Keratinocyte (primary cell): ENCODE measurements around the gene FAM135A. TPM values are rescaled to one million over a fixed set of nuclear protein-coding genes. Genes with fewer than 3 reads are reported as not detected.

Experiments used
- DNase-seq: peaks from one replicate; pipeline ENCODE4 v3.0.0-alpha.2; 2011; ENCODE audit warnings: low read depth, missing footprints, low spot score
- FAIRE-seq: peaks from 2 replicates; lab custom pipeline; 2011; peaks lifted over from hg19 to GRCh38; lab: Jason Lieb, UNC
- H2AFZ ChIP-seq: 2 replicates; pipeline ENCODE4 v1.6.0; 2012; ENCODE audit warnings: low read length, control low read depth, inconsistent platforms; ENCODE audit not compliant: control insufficient read depth
- H3K27ac ChIP-seq: 2 replicates; pipeline ENCODE4 v1.5.1; 2011; ENCODE audit warnings: low read length; ENCODE audit not compliant: control insufficient read depth, insufficient read depth
- H3K27me3 ChIP-seq: 3 replicates; pipeline ENCODE4 v1.6.0; 2011; ENCODE audit warnings: low read length; ENCODE audit not compliant: control insufficient read depth, insufficient read depth; ENCODE audit errors: extremely low read depth
- H3K36me3 ChIP-seq, 2 experiments: 2 replicates in 1 of 2; 3 replicates in 1 of 2; pipeline ENCODE4 v1.5.1; 2011; ENCODE audit warnings: low read length in 2 of 2, mild to moderate bottlenecking in 1 of 2; ENCODE audit not compliant: control insufficient read depth in 2 of 2, insufficient read depth in 2 of 2; ENCODE audit errors: extremely low read depth in 1 of 2
- H3K4me1 ChIP-seq: 3 replicates; pipeline ENCODE4 v1.5.1; 2011; ENCODE audit warnings: low read length; ENCODE audit not compliant: control insufficient read depth, insufficient read depth; ENCODE audit errors: extremely low read depth
- H3K4me2 ChIP-seq: 3 replicates; pipeline ENCODE4 v1.6.0; 2011; ENCODE audit warnings: low read depth, low read length; ENCODE audit not compliant: control insufficient read depth, insufficient read depth; ENCODE audit errors: extremely low read depth
- H3K4me3 ChIP-seq, 3 experiments: fragments of 200-600 bp in 1 of 3; sonication (generic) in 1 of 3; 2 replicates in 2 of 3; 3 replicates in 1 of 3; pipeline ENCODE4 v1.5.1; 2011 to 2016; ENCODE audit warnings: low read length in 3 of 3, mild to moderate bottlenecking in 3 of 3, control low read depth in 2 of 3, inconsistent platforms in 1 of 3, low read depth in 1 of 3, mixed read lengths in 1 of 3, mixed run types in 1 of 3, moderate library complexity in 1 of 3; ENCODE audit not compliant: control insufficient read depth in 2 of 3, insufficient read depth in 2 of 3; ENCODE audit errors: extremely low read depth in 1 of 3
- H3K79me2 ChIP-seq: 2 replicates; pipeline ENCODE4 v1.6.0; 2012; ENCODE audit warnings: low read length; ENCODE audit not compliant: control insufficient read depth, insufficient read depth
- H3K9ac ChIP-seq: 3 replicates; pipeline ENCODE4 v1.6.0; 2011; ENCODE audit warnings: low read length; ENCODE audit not compliant: control insufficient read depth, insufficient read depth; ENCODE audit errors: extremely low read depth
- H3K9me1 ChIP-seq: 3 replicates; pipeline ENCODE4 v1.6.0; 2011; ENCODE audit warnings: low read length; ENCODE audit not compliant: control insufficient read depth, insufficient read depth; ENCODE audit errors: extremely low read depth
- H3K9me3 ChIP-seq: 2 replicates; pipeline ENCODE4 v1.5.1; 2012; ENCODE audit warnings: low read depth, low read length; ENCODE audit not compliant: control insufficient read depth
- H4K20me1 ChIP-seq: 3 replicates; pipeline ENCODE4 v1.6.0; 2011; ENCODE audit warnings: low read length; ENCODE audit not compliant: control insufficient read depth, insufficient read depth; ENCODE audit errors: extremely low read depth
- EZH2 ChIP-seq: IDR thresholded peaks from one replicate; pipeline ENCODE4 v1.6.1; 2012; ENCODE audit warnings: inconsistent platforms, mild to moderate bottlenecking, low read length, moderate library complexity
- dilution Hi-C: fragments of 300-500 bp; cut with MboI; formaldehyde crosslinking; loops from one replicate; pipeline ENCODE4 v1.7.0; 2020; ENCODE audit warnings: low sequenced_read_pairs; ENCODE audit not compliant: extremely low pct_ligation_motif_present
- polyA plus RNA-seq, 5 experiments: library from polyadenylated mRNA; depleted of rRNA in 3 of 5; stranded (reverse) in 3 of 5; stranded (forward) in 1 of 5; unstranded in 1 of 5; fragments of >200 nt; gene quantifications; 1 replicate in 1 of 5; 2 replicates in 3 of 5; 3 replicates in 1 of 5; pipeline versions ENCODE4 v1.2.1 to v1.2.3, GENCODE V29; 2011 to 2012; ENCODE audit warnings: missing spikeins in 2 of 5, low read depth in 1 of 5, low replicate concordance in 1 of 5
- TF ChIP-seq, protein P1 (sequence below), 3 experiments: IDR thresholded peaks in 1 of 3; conservative IDR thresholded peaks in 1 of 3; optimal IDR thresholded peaks in 1 of 3; 2 replicates in 2 of 3; 3 replicates in 1 of 3; pipeline versions ENCODE3 to v1.5.1; 2011; ENCODE audit warnings: low read length in 3 of 3, mild to moderate bottlenecking in 3 of 3, moderate library complexity in 2 of 3, control low read depth in 1 of 3, inconsistent platforms in 1 of 3; ENCODE audit not compliant: insufficient read depth in 2 of 3; ENCODE audit errors: extremely low read depth in 1 of 3

FAM135A gene
- polyA plus RNA-seq, 1 donor (not counting 4 experiments of a cell fraction or from before 2014, with no cell fraction given), result 21.3 TPM

DNA sequence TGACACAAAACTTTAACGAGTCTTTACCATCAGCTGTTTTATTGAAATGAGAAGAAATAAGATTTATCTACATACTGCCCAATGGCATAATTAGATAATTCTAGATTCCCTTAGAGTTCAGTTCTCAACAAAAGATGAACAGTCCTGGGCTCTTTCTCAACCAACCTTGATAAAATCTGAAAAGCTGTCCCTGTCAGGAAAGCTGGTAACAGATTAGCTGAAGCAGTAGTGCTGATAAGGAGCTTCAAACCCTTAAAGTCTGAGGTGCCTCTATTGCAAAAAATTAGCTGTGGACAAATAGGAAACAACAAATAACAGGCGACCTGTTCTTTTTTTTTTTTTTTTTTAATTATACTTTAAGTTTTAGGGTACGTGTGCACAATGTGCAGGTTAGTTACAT is 35.9 kb upstream of the FAM135A start:
- dilution Hi-C loops, result no loop called here
- Histone ChIP-seq H3K27me3 (no peaks in the 10 kb centered on the region), H3K79me2 (no peaks in the 10 kb centered on the region), H3K4me2 (no peak overlapping the region), H3K36me3 (no peaks in the 10 kb centered on the region), H3K9me3 (no peaks in the 10 kb centered on the region), H3K9me1 (no peaks in the 10 kb centered on the region), H3K9ac (no peak overlapping the region), H3K4me3 (no peak overlapping the region), H3K4me1 (peaks cover 18% of the 10 kb centered on the region), H4K20me1 (no peaks in the 10 kb centered on the region), H2AFZ (no peak overlapping the region), H3K27ac (no peak overlapping the region)
- DNase-seq, result no peak
- TF ChIP-seq, protein P1, sequence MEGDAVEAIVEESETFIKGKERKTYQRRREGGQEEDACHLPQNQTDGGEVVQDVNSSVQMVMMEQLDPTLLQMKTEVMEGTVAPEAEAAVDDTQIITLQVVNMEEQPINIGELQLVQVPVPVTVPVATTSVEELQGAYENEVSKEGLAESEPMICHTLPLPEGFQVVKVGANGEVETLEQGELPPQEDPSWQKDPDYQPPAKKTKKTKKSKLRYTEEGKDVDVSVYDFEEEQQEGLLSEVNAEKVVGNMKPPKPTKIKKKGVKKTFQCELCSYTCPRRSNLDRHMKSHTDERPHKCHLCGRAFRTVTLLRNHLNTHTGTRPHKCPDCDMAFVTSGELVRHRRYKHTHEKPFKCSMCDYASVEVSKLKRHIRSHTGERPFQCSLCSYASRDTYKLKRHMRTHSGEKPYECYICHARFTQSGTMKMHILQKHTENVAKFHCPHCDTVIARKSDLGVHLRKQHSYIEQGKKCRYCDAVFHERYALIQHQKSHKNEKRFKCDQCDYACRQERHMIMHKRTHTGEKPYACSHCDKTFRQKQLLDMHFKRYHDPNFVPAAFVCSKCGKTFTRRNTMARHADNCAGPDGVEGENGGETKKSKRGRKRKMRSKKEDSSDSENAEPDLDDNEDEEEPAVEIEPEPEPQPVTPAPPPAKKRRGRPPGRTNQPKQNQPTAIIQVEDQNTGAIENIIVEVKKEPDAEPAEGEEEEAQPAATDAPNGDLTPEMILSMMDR (optimal IDR thresholded peaks at IDR 0.05 in 1 of 3, IDR thresholded peaks at IDR 0.05 in 1 of 3, conservative IDR thresholded peaks at IDR 0.05 in 1 of 3; ENCODE audit: extremely low read depth in 1 of 3, insufficient read depth in 2 of 3, low read length in 3 of 3), result no peak
- no peak for FAIRE-seq

DNA sequence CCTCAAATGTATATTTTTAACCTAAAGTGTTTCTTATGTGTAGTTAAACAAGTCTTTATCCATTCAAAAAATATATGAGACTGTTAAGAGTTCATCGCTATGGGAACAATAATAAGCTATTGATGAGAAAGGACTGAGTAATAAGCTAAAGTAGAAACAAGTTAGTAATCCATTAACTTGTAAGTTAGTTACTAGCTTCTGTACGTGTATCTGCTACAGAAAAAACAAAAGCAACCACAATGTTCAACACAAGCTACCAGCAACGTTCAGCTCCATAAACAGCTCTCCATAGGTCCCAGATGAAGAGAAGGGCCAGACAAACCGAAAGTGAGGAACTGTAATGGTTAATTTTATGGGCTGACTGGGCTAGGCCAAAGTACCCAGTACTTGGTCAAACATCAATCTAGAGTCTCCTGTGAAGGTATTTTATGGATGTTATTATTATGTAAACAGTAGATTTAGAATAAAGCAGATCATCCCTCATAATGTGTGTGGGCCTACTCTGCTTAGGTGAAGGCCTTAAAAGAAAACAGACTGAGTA is 33.8 kb upstream of the FAM135A start:
- Histone ChIP-seq H3K4me3 (no peak overlapping the region), H3K9ac (no peak overlapping the region)
- FAIRE-seq, result no peak

More for the DNA sequence above, 33.8 kb upstream of the FAM135A start:
- no peaks in the 10 kb centered on the region for H3K9me1 ChIP-seq
- no peaks in the 10 kb centered on the region for H3K36me3 ChIP-seq
- no peaks in the 10 kb centered on the region for H3K79me2 ChIP-seq
- dilution Hi-C loops, result no loop called here
- no peaks in the 10 kb centered on the region for H3K27me3 ChIP-seq
- H3K27ac ChIP-seq, result no peak overlapping the region
- no peaks in the 10 kb centered on the region for H3K9me3 ChIP-seq
- H3K4me2 ChIP-seq, result no peak overlapping the region
- DNase-seq, result no peak
- H3K4me1 ChIP-seq, result peaks cover 15% of the 10 kb centered on the region
- H2AFZ ChIP-seq, result no peak overlapping the region
- no peak for TF ChIP-seq EZH2
- TF ChIP-seq, protein P1 (optimal IDR thresholded peaks at IDR 0.05 in 1 of 3, IDR thresholded peaks at IDR 0.05 in 1 of 3, conservative IDR thresholded peaks at IDR 0.05 in 1 of 3; ENCODE audit: extremely low read depth in 1 of 3, insufficient read depth in 2 of 3, low read length in 3 of 3), result no peak
- H4K20me1 ChIP-seq, result no peaks in the 10 kb centered on the region
